Epithelial cell of proximal tubule (primary cell): ENCODE results near the gene ADAR. TPM values are rescaled to one million over a fixed set of nuclear protein-coding genes. Genes with fewer than 3 reads are reported as not detected.

ENCODE experiments used
- DNase-seq: peaks from one replicate; pipeline ENCODE4 v3.0.0-alpha.2; 2011; ENCODE audit warnings: low read depth
- H3K4me3 ChIP-seq: 2 replicates; pipeline ENCODE4 v1.5.1; 2011; ENCODE audit warnings: low read depth, mild to moderate bottlenecking, low read length
- CTCF ChIP-seq: conservative IDR thresholded peaks from 2 replicates; pipeline ENCODE4 v1.5.1; 2012; ENCODE audit warnings: low read depth, mild to moderate bottlenecking, low read length
- total RNA-seq: library from RNA; depleted of rRNA; stranded (reverse); fragments of >200 nt; gene quantifications from 2 replicates; pipeline ENCODE4 v1.2.3, GENCODE V29; 2015

ADAR gene
- total RNA-seq, 1 donor from 2014 or later: 63.4 TPM

- no peak for DNase-seq
- H3K4me3 ChIP-seq: no peak overlapping the region
- no peak for TF ChIP-seq CTCF
These were observed 57.9 kb downstream of the ADAR start for GRCh38 chr1:154550070-154550469.

GRCh38 chr1:154549202-154549770, 58.7 kb downstream of the ADAR start:
- no peak for TF ChIP-seq CTCF
- DNase-seq: no peak
- H3K4me3 ChIP-seq: no peak overlapping the region

- H3K4me3 ChIP-seq: no peak overlapping the region
- DNase-seq: no peak
- no peak for TF ChIP-seq CTCF
These were observed 60.0 kb downstream of the ADAR start for GRCh38 chr1:154548028-154548427.

- TF ChIP-seq CTCF: no peak
- DNase-seq: no peak
- H3K4me3 ChIP-seq: no peak overlapping the region
These were observed 60.8 kb downstream of the ADAR start for GRCh38 chr1:154547105-154547732.

GRCh38 chr1:154546264-154547063, 61.5 kb downstream of the ADAR start:
- peak; percentile 82 for TF ChIP-seq CTCF
- no peak for DNase-seq
- no peak overlapping the region for H3K4me3 ChIP-seq

GRCh38 chr1:154541231-154541630, 66.8 kb downstream of the ADAR start:
- DNase-seq: no peak
- no peak for TF ChIP-seq CTCF
- no peak overlapping the region for H3K4me3 ChIP-seq
